GM21360 (cell line): ENCODE data around the gene ZSCAN12.
A peak's percentile ranks its signal among the peaks of the same experiment; 100 is the strongest.

Experiments
- ATAC-seq: cut with Tn5 transposase; IDR thresholded peaks from one replicate; pipeline ENCODE4 v1.9.1; 2021; ENCODE audit warnings: mild to moderate bottlenecking, moderate library complexity; ENCODE audit not compliant: unreplicated experiment

Gene ZSCAN12

GRCh38 chr6:28354688-28355554, 44.6 kb downstream of the ZSCAN12 start:
- no peak for ATAC-seq

- no peak for ATAC-seq
Measured at GRCh38 chr6:28353981-28354676, 45.4 kb downstream of the ZSCAN12 start.

DNA sequence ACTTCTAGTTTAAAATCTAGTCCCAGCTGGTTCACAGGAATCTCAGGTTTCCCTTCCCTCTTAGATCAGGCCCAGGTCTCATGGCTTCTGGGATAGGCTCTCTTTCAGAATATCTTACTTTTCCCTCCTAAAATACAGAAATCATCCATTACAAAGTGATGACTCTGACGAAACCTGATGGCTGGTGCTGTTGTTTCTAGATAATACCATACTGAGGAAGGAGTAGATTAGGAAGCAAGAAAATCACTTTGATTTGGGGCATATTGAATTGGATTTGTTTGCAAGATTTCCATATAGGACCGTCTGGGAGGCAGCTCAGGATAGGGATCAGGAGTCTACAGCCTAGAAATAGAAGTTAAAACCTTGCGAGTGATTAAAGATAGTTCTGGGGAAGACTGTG, 46.2 kb downstream of the ZSCAN12 start:
- ATAC-seq = no peak

DNA sequence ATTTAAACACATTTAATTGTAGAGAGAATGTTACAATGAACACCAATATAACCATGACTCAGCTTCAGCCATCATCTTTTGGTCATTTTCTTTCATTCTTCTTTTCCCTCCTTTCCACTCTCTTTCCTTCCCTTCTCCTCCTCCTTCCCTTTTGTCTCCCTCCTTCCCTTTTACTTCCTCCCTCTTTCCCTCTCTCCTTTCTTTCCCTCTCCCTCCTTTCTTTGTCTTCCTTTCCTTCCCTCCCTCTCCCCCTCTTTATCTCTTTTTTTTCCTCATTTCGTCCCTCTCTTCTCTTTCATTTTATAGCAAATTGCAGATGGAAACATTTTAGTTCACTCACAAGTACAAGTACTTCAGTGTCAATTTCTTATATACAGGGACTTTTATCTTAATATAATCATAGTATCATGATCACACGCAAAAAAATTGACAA, 48.0 kb downstream of the ZSCAN12 start:
- ATAC-seq = no peak

GRCh38 chr6:28351087-28351486, 48.5 kb downstream of the ZSCAN12 start:
- no peak for ATAC-seq

GRCh38 chr6:28349892-28350737, 49.4 kb downstream of the ZSCAN12 start, which contains the start of gene ZKSCAN3:
TSS of gene ZKSCAN3 (plus strand) at chr6:28349947. CDS start at chr6:28359587, 9,640 bp downstream.
- ATAC-seq = peak; percentile 89

DNA sequence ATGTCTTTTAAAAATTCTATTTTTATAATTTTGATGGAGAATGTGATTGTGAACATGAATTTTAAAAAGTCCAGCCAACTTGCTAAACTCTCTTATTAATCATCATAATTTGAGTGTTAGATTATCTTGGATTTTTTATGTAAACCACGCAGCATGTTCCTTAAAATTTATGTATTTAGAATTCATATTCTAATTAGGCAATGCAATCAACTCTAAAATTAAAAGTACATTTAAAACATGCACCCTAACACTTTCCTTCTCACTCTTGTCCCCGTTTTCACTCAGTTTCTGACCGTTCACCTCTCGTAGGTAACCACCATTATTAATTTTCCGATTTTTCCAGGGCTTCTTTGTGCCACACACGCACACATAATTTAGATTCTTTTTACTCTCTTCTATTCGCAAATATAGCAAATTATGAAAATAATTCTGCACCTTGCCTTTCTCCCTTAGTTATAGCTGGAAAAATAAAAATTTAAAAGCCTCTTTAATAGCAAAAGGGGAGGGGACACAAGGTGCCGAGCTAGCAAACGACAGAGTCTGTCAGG, 50.1 kb downstream of the ZSCAN12 start:
- no peak for ATAC-seq

DNA sequence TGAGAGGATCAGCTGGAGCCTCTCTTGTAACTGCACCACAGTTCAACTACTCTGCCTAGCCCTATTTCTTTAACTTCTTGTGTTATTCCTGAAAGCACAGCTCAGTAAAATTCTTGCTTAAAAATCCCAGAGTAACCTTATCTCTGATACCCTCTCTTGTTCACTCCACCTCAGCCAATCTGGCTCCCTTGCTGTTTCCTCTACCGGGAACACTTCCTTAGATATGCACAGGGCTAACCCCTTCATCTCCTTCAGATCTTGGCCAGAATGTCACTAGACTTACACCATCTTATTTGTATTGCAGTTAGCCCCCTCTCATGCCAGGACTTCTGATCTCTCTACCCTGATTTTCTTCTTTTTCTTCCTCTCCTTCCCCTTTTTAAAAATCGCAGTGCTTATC, 52.4 kb downstream of the ZSCAN12 start:
- no peak for ATAC-seq

- no peak for ATAC-seq
Measured at GRCh38 chr6:28345201-28345600, 54.3 kb downstream of the ZSCAN12 start.

DNA sequence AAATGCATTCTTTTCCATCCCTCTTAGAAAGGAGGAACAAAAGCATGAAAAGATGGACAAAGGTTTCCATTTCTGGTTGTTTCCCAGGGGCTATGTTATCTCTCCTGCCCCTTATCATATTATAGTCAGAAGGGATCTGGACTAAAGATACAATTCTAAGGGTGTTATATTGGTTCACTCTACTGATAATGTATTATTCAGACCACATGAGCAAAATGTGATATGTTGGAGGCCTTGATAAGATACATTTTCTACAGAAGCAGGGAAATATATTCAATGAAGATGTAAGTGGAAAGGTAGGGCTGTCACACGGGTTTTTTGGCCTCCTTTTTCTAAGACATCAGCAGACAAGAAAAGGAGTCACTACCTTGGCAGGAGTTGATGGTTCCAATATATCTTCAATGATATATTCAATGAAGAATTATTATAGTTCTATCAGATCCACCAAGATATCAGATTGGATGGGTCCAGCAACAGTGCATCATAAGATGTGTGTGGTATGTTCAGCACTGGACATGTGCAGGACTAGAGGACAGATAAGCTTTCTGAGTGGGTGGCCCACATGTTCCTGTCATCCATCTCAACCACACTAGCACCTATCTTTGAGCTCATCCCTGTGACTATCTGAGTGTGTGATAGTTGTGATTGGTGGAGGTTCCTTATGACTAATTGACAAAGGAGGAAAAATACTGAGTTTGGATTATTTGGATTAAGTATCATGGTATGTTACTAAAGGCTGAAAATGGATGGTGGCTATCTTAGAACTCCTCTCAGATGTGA, 55.5 kb downstream of the ZSCAN12 start:
- no peak for ATAC-seq

DNA sequence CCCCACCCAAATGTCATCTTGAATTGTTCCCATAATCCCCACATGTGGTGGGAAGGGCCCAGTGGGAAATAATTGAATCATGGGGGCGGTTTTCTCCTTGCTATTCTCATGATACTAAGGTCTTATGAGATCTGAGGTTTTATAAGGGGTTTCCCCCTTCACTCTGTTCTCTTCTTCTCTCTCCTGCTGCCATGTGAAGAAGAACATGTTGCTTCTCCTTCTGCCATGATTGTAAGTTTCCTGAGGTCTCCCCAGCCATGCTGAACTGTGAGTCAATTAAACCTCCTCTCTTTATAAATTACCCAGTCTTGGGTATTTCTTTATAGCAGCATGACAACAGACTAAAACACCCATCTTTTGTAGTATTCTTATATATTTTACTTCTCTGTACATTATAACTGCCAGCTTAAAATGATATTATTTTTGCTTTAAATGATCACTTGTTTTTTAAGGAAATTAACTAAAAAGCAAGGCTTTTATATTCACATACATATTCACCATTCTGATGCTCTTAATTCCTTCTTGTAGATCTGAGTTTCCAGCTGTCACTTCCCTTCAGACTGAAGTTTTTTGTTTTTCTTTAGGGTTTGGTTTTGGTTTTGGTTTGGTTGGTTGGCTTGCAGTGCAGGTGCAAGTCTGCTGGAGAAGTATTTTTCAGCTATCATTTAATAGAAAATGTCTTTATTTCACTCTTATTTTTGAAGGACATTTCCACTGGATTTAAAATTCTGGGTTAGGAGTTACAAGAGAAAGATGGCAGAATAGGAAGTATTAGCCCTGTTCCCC, 59.0 kb downstream of the ZSCAN12 start:
- no peak for ATAC-seq

GRCh38 chr6:28337121-28337520, 62.4 kb downstream of the ZSCAN12 start:
- ATAC-seq = no peak

DNA sequence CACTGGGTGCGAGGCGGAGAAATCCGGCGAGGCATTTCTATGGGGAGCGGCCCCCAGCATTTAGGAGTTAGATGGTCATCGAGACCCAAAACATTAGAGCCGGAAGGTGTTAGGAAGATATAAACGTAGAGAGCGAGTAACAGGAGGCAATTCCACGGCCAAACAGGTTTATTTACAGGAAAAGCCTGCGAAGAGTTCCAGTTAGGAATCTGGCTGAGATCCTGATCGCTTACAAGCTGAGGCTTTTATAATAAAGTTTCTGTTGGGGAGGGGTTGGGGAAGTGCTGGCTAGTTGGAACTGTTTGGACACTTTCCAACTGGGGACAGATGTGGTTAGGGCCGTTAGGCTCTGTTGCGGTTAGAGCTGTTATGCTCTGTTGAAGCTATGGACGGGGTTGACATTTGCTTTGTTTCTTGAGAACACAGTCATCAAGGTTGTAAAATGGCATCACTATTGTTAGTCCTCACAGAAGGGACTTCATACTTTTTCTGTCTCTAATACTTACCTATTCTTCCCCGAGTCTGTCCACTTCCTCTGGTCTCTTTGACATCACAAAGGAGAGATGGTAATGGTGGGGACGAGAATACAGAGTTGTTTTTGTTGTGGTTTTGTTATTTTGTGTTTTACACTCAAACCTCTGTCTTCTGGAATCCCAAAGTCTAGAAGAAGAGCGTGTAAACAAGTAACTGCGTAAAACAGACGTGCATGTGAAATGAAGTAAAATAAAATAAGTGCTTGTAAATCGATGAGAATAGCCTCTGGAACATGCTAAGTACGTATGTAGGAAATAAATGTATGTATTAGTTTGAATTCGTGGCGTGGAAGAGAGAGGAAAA, 63.0 kb downstream of the ZSCAN12 start:
- peak; percentile 41 for ATAC-seq

GRCh38 chr6:28335564-28336283, 63.8 kb downstream of the ZSCAN12 start, which contains the start of gene ZSCAN31:
TSS of gene ZSCAN31 (minus strand) at chr6:28336148. CDS start at chr6:28329683, 6,465 bp downstream.
- peak; percentile 66 for ATAC-seq

- ATAC-seq = no peak
Measured at GRCh38 chr6:28335040-28335563, 64.4 kb downstream of the ZSCAN12 start.

DNA sequence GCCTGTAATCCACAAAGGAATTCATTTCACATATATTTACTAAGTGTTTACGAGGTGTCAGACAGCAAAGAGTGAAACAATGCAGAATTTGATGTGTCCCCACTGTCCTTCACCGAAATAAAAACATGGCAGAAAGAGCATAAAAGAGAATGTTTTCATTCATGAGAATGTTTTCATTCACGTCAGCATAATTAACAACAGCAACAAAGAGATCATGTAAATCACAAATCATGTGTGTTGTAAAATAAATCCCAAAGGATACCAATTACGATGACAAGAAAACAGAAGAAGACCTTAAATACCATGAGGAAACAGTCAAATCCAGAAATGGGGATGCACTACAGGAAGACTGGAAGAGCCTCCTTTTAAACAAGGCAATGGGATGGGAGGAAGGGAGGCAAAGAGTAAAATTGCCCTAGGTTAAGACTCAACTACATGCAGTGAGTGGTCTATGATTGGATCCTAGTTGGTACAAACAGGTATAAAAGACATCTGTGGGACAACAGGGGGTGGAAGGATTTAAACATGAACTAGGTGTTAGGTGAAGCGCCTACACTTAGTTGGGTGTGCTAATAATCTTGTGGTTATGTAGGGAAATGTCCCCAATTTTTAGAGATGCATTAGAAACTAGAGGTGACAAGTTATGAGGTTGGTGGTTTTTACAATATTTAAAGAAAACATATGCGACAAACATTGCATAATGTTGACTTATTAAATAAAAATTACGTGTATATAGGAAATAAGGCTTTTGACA, 65.1 kb downstream of the ZSCAN12 start:
- ATAC-seq = no peak

- no peak for ATAC-seq
Measured at GRCh38 chr6:28333599-28334018, 65.9 kb downstream of the ZSCAN12 start.
